HCT116 (cell line): Measurements from ENCODE around the gene PEF1.

Experiments
- CEBPB ChIP-seq: IDR thresholded peaks from 2 replicates; pipeline ENCODE4 v1.6.1; 2012; ENCODE audit warnings: low read depth
- EGR1 ChIP-seq: IDR thresholded peaks from 2 replicates; pipeline ENCODE4 v1.6.1; 2012; ENCODE audit warnings: low read depth
- EZH2 ChIP-seq: fragments of 200-600 bp; sonication (generic); IDR thresholded peaks from 2 replicates; pipeline ENCODE4 v1.6.1; 2017; ENCODE audit warnings: antibody characterized with exemption, mixed run types
- EZH2phosphoT487 ChIP-seq: fragments of 200-600 bp; IDR thresholded peaks from 2 replicates; pipeline ENCODE4 v1.6.1; 2018; ENCODE audit warnings: antibody characterized with exemption, borderline replicate concordance
- POLR2A ChIP-seq: IDR thresholded peaks from 2 replicates; pipeline ENCODE4 v1.7.0; 2011; ENCODE audit warnings: borderline replicate concordance; ENCODE audit not compliant: insufficient read depth, insufficient read length; ENCODE audit errors: extremely low read depth
- RAD21 ChIP-seq: IDR thresholded peaks from 2 replicates; pipeline ENCODE4 v1.6.1; 2012; ENCODE audit warnings: low read depth, mild to moderate bottlenecking
- SP1 ChIP-seq: IDR thresholded peaks from 2 replicates; pipeline ENCODE4 v1.6.1; 2012; ENCODE audit warnings: low read depth
- YY1 ChIP-seq: IDR thresholded peaks from 2 replicates; pipeline ENCODE4 v1.6.1; 2011; ENCODE audit warnings: low read length, low read depth, moderate library complexity, mild to moderate bottlenecking; ENCODE audit not compliant: insufficient replicate concordance; ENCODE audit errors: extremely low read depth
- TF ChIP-seq, protein P1 (sequence below), 3 experiments: fragments of 200-600 bp in 1 of 3; sonication (generic) in 1 of 3; IDR thresholded peaks in 2 of 3; conservative IDR thresholded peaks in 1 of 3; 2 replicates each; pipeline ENCODE4 v1.5.1; 2012 to 2017; ENCODE audit warnings: low read depth in 2 of 3, low read length in 2 of 3, antibody characterized with exemption in 1 of 3, borderline replicate concordance in 1 of 3, control low read depth in 1 of 3, mild to moderate bottlenecking in 1 of 3, mixed read lengths in 1 of 3, mixed run types in 1 of 3, moderate library complexity in 1 of 3; ENCODE audit not compliant: insufficient read depth in 1 of 3
- TF ChIP-seq, protein P2 (sequence below): IDR thresholded peaks from 2 replicates; pipeline ENCODE4 v1.6.1; 2012

DNA sequence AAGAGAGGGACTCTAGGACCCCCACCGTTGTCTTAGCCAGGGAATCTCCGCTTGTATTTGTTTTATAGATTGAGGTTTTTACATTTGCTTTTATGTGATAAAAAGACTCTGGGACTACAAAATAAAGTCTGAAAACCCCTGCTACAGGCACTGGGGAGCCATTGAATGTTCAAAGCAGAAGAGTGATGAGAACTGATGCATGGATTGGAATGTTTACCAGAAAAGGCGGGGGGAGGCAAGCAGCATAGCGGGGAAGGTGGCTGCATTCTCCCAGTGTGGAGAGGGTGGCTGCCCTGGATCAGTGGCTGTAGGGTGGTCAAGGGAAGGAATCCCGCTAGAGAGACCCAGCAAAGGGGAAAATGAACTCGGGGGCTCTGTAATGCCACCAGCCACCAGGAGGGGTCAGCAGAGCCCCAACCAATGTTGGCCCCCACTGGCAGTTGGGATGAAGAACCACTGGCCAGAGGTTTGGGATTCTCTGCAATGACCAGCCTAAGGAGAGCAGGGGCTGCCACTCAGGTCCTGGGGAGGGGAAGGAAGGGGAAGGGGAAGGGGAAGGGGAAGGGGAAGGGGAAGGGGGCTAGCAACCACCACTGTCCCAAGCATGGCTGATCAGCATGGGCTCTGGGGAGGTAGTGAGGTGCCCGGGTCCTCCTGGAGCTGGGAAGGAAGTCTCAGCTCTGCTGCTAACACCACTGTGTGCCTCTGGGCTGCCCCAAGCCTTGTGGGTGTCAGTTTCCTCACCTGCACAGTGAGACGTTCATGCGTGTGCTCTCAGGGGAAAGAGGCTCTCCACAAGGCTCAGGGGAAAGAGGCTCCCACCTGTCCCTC, 19.2 kb upstream of the PEF1 start:
- TF ChIP-seq, protein P1, sequence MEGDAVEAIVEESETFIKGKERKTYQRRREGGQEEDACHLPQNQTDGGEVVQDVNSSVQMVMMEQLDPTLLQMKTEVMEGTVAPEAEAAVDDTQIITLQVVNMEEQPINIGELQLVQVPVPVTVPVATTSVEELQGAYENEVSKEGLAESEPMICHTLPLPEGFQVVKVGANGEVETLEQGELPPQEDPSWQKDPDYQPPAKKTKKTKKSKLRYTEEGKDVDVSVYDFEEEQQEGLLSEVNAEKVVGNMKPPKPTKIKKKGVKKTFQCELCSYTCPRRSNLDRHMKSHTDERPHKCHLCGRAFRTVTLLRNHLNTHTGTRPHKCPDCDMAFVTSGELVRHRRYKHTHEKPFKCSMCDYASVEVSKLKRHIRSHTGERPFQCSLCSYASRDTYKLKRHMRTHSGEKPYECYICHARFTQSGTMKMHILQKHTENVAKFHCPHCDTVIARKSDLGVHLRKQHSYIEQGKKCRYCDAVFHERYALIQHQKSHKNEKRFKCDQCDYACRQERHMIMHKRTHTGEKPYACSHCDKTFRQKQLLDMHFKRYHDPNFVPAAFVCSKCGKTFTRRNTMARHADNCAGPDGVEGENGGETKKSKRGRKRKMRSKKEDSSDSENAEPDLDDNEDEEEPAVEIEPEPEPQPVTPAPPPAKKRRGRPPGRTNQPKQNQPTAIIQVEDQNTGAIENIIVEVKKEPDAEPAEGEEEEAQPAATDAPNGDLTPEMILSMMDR (IDR thresholded peaks at IDR 0.05 in 2 of 3, conservative IDR thresholded peaks at IDR 0.05 in 1 of 3; ENCODE audit: borderline replicate concordance in 1 of 3, insufficient read depth in 1 of 3, low read depth in 2 of 3, low read length in 2 of 3) = peak; percentile 90 to 95 (median 93)
- no peak for TF ChIP-seq EZH2
- peak; percentile 98 for TF ChIP-seq RAD21
- TF ChIP-seq POLR2A = no peak
- no peak for TF ChIP-seq SP1
- no peak for TF ChIP-seq CEBPB
- TF ChIP-seq, protein P2, sequence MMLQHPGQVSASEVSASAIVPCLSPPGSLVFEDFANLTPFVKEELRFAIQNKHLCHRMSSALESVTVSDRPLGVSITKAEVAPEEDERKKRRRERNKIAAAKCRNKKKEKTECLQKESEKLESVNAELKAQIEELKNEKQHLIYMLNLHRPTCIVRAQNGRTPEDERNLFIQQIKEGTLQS = no peak
- TF ChIP-seq EZH2phosphoT487 = no peak
- TF ChIP-seq YY1 = no peak
- TF ChIP-seq EGR1 = no peak
